Left lung (tissue), 10 donors: ENCODE results near the gene RALGPS1. TPM values are rescaled to one million over a fixed set of nuclear protein-coding genes. Genes with fewer than 3 reads are reported as not detected.

Experiments used
- ATAC-seq: fragments of 200-7000 bp; cut with Tn5 transposase; one replicate; pipeline ENCODE4 v1.9.1; 2020; ENCODE audit warnings: moderate library complexity
- DNase-seq, 4 donors: peaks; one replicate each; pipeline ENCODE4 v3.0.0-alpha.2; 2013 to 2020
- H3K27ac ChIP-seq, 2 donors: fragments of 200-600 bp; sonication (generic) in 1 of 2; one replicate each; pipeline versions ENCODE4 v1.5.0 to v1.8.0; 2020 to 2021
- H3K27me3 ChIP-seq, 2 donors: fragments of 200-600 bp; sonication (generic) in 1 of 2; one replicate each; pipeline versions ENCODE4 v1.5.0 to v1.8.0; 2020 to 2021
- H3K36me3 ChIP-seq, 2 donors: fragments of 200-600 bp; sonication (generic) in 1 of 2; one replicate each; pipeline versions ENCODE4 v1.5.0 to v1.8.0; 2020 to 2021
- H3K4me1 ChIP-seq, 2 donors: fragments of 200-600 bp; one replicate each; pipeline ENCODE4 v1.8.0; 2021
- H3K4me3 ChIP-seq, 2 donors: fragments of 200-600 bp; sonication (generic) in 1 of 2; one replicate each; pipeline versions ENCODE4 v1.5.0 to v1.8.0; 2020 to 2021; ENCODE audit warnings: mild to moderate bottlenecking in 1 of 2
- H3K9me3 ChIP-seq, 2 donors: fragments of 200-600 bp; sonication (generic) in 1 of 2; one replicate each; pipeline versions ENCODE4 v1.5.0 to v1.8.0; 2020 to 2021
- CTCF ChIP-seq, 2 donors: fragments of 200-600 bp; sonication (generic) in 1 of 2; IDR thresholded peaks; one replicate each; pipeline versions ENCODE4 v1.5.0 to v1.8.0; 2021; ENCODE audit warnings: antibody characterized with exemption in 2 of 2
- intact Hi-C, 2 donors: fragments of 100-400 bp; cut with DNase I; formaldehyde crosslinking; loops; one replicate each; pipeline versions ENCODE4 v1.11.2 to v1.14.2; 2022
- polyA plus RNA-seq, 6 donors: library from polyadenylated mRNA; unstranded; fragments of 120-200 nt; gene quantifications; one replicate each; pipeline ENCODE4 v1.2.1, GENCODE V29; 2013; ENCODE audit not compliant: insufficient read length in 6 of 6
- total RNA-seq, 2 donors: library from RNA; stranded (reverse); fragmentation: NEBNext Ultra II Directional; extraction: Animal tissue kit (Norgen Biotek cat#: 25700); gene quantifications; one replicate each; pipeline ENCODE4 v1.2.1, GENCODE V29; 2021
- donor health status: DM: no; HTN: yes; CAD: no.
- donor health status: DM: no; HTN: no; CAD: no.

RALGPS1 gene
- total and polyA plus RNA-seq, 8 donors: 11.9 to 27.6 (median 21.5) TPM

- TF ChIP-seq CTCF (IDR thresholded peaks at IDR 0.05): no peak
- no peaks in the 10 kb centered on the region for H3K9me3 ChIP-seq
- no peak overlapping the region for H3K4me3 ChIP-seq
- no peaks in the 10 kb centered on the region for H3K36me3 ChIP-seq
- no peak overlapping the region for H3K27ac ChIP-seq
- no peaks in the 10 kb centered on the region for H3K4me1 ChIP-seq
- peaks cover 0 to 2% of the 10 kb centered on the region in 2 donors for H3K27me3 ChIP-seq
- DNase-seq: peak in 1 of 4 donors; percentile 65
- intact Hi-C loops: no loop called here
- peak; percentile 49 for ATAC-seq
These were observed 61.0 kb downstream of the RALGPS1 start for GRCh38 chr9:126975327-126976220.

- H3K36me3 ChIP-seq: no peaks in the 10 kb centered on the region
- H3K27me3 ChIP-seq: peaks cover 0 to 22% of the 10 kb centered on the region in 2 donors
- intact Hi-C loops: no loop called here
- H3K9me3 ChIP-seq: peaks cover 0 to 2% of the 10 kb centered on the region in 2 donors
- H3K4me3 ChIP-seq: no peak overlapping the region
- H3K27ac ChIP-seq: no peak overlapping the region
- ATAC-seq (no peak), DNase-seq (no peak)
- H3K4me1 ChIP-seq: peaks cover 0 to 1% of the 10 kb centered on the region in 2 donors
- no peak for TF ChIP-seq CTCF (IDR thresholded peaks at IDR 0.05)
These were observed 64.9 kb downstream of the RALGPS1 start for GRCh38 chr9:126979461-126979860.

- no peak for TF ChIP-seq CTCF (IDR thresholded peaks at IDR 0.05)
- intact Hi-C loops: no loop called here
- Histone ChIP-seq H3K4me3 (no peak overlapping the region), H3K36me3 (no peaks in the 10 kb centered on the region), H3K27me3 (peaks cover 0 to 22% of the 10 kb centered on the region in 2 donors), H3K27ac (no peak overlapping the region), H3K4me1 (peaks cover 4 to 9% of the 10 kb centered on the region in 2 donors), H3K9me3 (peaks cover 0 to 2% of the 10 kb centered on the region in 2 donors)
- ATAC-seq (no peak), DNase-seq (no peak)
These were observed 65.6 kb downstream of the RALGPS1 start for GRCh38 chr9:126980231-126980630.

- Histone ChIP-seq H3K36me3 (no peaks in the 10 kb centered on the region), H3K4me1 (peaks cover 10 to 19% of the 10 kb centered on the region in 2 donors), H3K9me3 (peaks cover 0 to 2% of the 10 kb centered on the region in 2 donors), H3K4me3 (no peak overlapping the region), H3K27me3 (peaks cover 0 to 22% of the 10 kb centered on the region in 2 donors), H3K27ac (no peak overlapping the region)
- TF ChIP-seq CTCF (IDR thresholded peaks at IDR 0.05): no peak
- intact Hi-C loops: no loop called here
- DNase-seq (no peak), ATAC-seq (no peak)
These were observed 66.6 kb downstream of the RALGPS1 start for GRCh38 chr9:126981218-126981617.

GRCh38 chr9:126982215-126983002 lies 67.8 kb downstream of the RALGPS1 start:
- DNase-seq (no peak), ATAC-seq (no peak)
- Histone ChIP-seq H3K36me3 (no peaks in the 10 kb centered on the region), H3K9me3 (peaks cover 0 to 2% of the 10 kb centered on the region in 2 donors), H3K4me1 (peaks cover 13 to 27% of the 10 kb centered on the region in 2 donors), H3K27ac (no peak overlapping the region), H3K4me3 (no peak overlapping the region), H3K27me3 (peaks cover 0 to 23% of the 10 kb centered on the region in 2 donors)
- intact Hi-C loops: no loop called here
- TF ChIP-seq CTCF (IDR thresholded peaks at IDR 0.05): no peak
